Heart left ventricle (tissue), 16 donors: ENCODE measurements around the gene CD300LB. TPM values are rescaled to one million over a fixed set of nuclear protein-coding genes. Genes with fewer than 3 reads are reported as not detected.

Experiments used
- ATAC-seq, 4 donors: fragments of 200-7000 bp; cut with Tn5 transposase; one replicate each; pipeline ENCODE4 v1.9.1; 2020 to 2022; ENCODE audit warnings: moderate library complexity in 4 of 4, mild to moderate bottlenecking in 3 of 4, moderate number of reproducible peaks in 1 of 4
- DNase-seq, 5 donors: peaks; one replicate each; pipeline ENCODE4 v3.0.0-alpha.2; 2020
- H3K27ac ChIP-seq, 12 donors: fragments of 200-600 bp; sonication (generic) in 4 of 12; one replicate each; pipeline versions ENCODE4 v1.5.0 to v1.8.0; 2016 to 2022; ENCODE audit warnings: mild to moderate bottlenecking in 2 of 12
- H3K27me3 ChIP-seq, 9 donors: fragments of 200-600 bp; sonication (generic) in 2 of 9; one replicate each; pipeline versions ENCODE4 v1.5.1 to v1.8.0; 2016 to 2022; ENCODE audit warnings: mild to moderate bottlenecking in 3 of 9
- H3K36me3 ChIP-seq, 9 donors: fragments of 200-600 bp; sonication (generic) in 2 of 9; one replicate each; pipeline versions ENCODE4 v1.5.0 to v1.8.0; 2018 to 2022; ENCODE audit warnings: mild to moderate bottlenecking in 2 of 9
- H3K4me1 ChIP-seq, 12 donors: fragments of 200-600 bp; sonication (generic) in 4 of 12; one replicate each; pipeline versions ENCODE4 v1.5.0 to v1.8.0; 2016 to 2022; ENCODE audit warnings: mild to moderate bottlenecking in 3 of 12
- H3K4me3 ChIP-seq, 12 donors: fragments of 200-600 bp; sonication (generic) in 4 of 12; one replicate each; pipeline versions ENCODE4 v1.5.0 to v1.8.0; 2017 to 2022; ENCODE audit warnings: mild to moderate bottlenecking in 9 of 12, moderate library complexity in 4 of 12
- H3K9me3 ChIP-seq, 12 donors: fragments of 200-600 bp; sonication (generic) in 4 of 12; one replicate each; pipeline versions ENCODE4 v1.5.0 to v1.8.0; 2016 to 2022; ENCODE audit warnings: mild to moderate bottlenecking in 1 of 12
- CTCF ChIP-seq, 12 donors: fragments of 200-600 bp; sonication (generic) in 4 of 12; IDR thresholded peaks; one replicate each; pipeline versions ENCODE4 v1.5.0 to v1.8.0; 2018 to 2022; ENCODE audit warnings: antibody characterized with exemption in 12 of 12, mild to moderate bottlenecking in 5 of 12
- POLR2A ChIP-seq, 2 donors: fragments of 450-650 bp; IDR thresholded peaks; one replicate each; pipeline ENCODE4 v1.6.1; 2017; ENCODE audit warnings: antibody characterized with exemption in 2 of 2, mild to moderate bottlenecking in 2 of 2, moderate library complexity in 2 of 2
- WGBS, 4 donors: extraction: QIAGEN DNeasy Blood & Tissue Kit in 2 of 4; methylation state at CpG; one replicate each; pipeline versions ENCODE4 v1.1.5 to v1.1.7; 2013 to 2018; 5-methylcytosine and 5-hydroxymethylcytosine counted together
- intact Hi-C, 10 donors: fragments of 100-400 bp; cut with DNase I; formaldehyde crosslinking; loops; one replicate each; pipeline versions ENCODE4 v1.11.1 to v1.14.2; 2022
- polyA plus RNA-seq, 2 donors: library from polyadenylated mRNA; stranded (reverse); fragments of 200-250 nt; gene quantifications; one replicate each; pipeline ENCODE4 v1.2.3, GENCODE V29; 2013
- total RNA-seq, 9 donors: library from RNA; depleted of rRNA in 2 of 9; stranded (reverse); fragments of >200 nt in 2 of 9; fragmentation: NEBNext Ultra II Directional in 3 of 9; extraction: Animal tissue kit (Norgen Biotek cat#: 25700) in 3 of 9; gene quantifications; one replicate each; pipeline versions ENCODE4 v1.1.0 to v1.2.4, GENCODE V29; 2016 to 2023
- donor health status: ischemic (EF 13 %, LVEDD 7.1; RV severe dilation, severe dysfunction).
- donor health status: healthy with polysubstance abuse.
- donor health status: DM: no; HTN: yes; CAD: no.
- donor health status: DM: no; HTN: no; CAD: no.
- donor health status: ischemic (EF 25% LVEDD 6.9; RV normal size, moderate dysfunction).
- donor health status: ischemic (EF 25% LVEDD 5.7; RV mildly dilated, moderate dysfunction).
- donor health status: healthy.
- donor health status: DM: yes; HTN: yes; CAD: no.
- donor health status: ischemic (EF 35%, LVEDD 5.7; RV mildly dilated, moderate dysfunction).
- donor health status: nonischemic (EF 11% LVEDD 7.7; RV severe dilation, severe dysfunction).
- donor health status: DM: yes; HTN: yes; CAD: no.
- donor health status: PGD.
- donor health status: ischemic (EF 29% LVEDD 5.4; RV normal size, mild dysfunction).
- donor health status: nonischemic (EF 23%, LVEDD 6.1; RV moderate dilation, normal function).

The CD300LB gene
- total and polyA plus RNA-seq, 11 donors = 0.14 to 2.3 (median 0.26) TPM; not detected in 4

GRCh38 chr17:74480290-74480689 is 51.0 kb downstream of the CD300LB start:
- no peaks in the 10 kb centered on the region for H3K36me3 ChIP-seq
- ATAC-seq = no peak

DNA sequence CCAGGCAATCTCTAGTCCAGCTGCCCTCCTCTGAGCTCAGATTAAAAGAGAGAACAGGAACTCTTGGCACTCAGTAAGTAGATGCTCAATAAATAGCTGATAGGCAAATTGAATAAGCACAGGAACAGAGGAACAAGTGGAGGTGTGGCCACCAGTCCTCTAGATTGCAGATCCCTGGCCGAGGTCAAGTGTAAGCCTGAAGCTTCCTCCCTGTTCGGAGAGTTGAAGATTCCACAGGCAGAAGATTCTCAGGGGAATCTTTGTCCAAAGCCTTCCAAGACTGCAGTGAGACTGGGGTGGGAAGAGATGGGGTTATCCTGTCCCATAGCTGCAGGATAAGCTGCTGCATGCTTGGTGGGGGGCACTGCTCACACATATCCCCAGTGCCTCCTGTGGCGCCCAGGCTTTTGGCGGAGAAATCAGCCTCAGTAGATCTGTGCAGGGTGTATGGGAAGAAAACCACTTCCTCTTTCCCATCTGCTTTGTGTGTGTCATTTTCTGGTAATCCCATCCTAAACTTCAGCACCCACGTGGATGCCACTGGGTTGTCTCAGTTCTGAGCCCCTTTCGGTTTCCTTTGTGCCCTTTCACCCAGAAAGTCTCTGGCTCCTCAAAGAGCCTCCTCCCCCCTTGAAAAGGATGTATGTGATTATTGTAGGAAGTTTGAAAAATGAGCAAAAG is 52.7 kb downstream of the CD300LB start:
- intact Hi-C loops = no loop called here
- peaks cover 0 to 10% (median 0%) of the 10 kb centered on the region in 9 donors for H3K36me3 ChIP-seq
- no peak for TF ChIP-seq POLR2A (IDR thresholded peaks at IDR 0.05)
- no peak for TF ChIP-seq CTCF (IDR thresholded peaks at IDR 0.05)
- H3K27me3 ChIP-seq = peaks cover 0 to 11% (median 0%) of the 10 kb centered on the region in 9 donors
- WGBS, 4 donors = 36 to 51% (median 45%) methylated on average over 6 of the region's 6 CpGs
- peak in 3 of 4 donors; percentile 46 to 75 (median 66) for ATAC-seq
- H3K4me3 ChIP-seq = no peak overlapping the region
- H3K9me3 ChIP-seq = peaks cover 0 to 12% (median 2%) of the 10 kb centered on the region in 12 donors
- H3K27ac ChIP-seq = peak overlapping the region in 1 of 12 donors; percentile 89
- peaks cover 0 to 39% (median 0%) of the 10 kb centered on the region in 12 donors for H3K4me1 ChIP-seq
- DNase-seq = no peak

More at GRCh38 chr17:74480290-74480689, 51.0 kb downstream of the CD300LB start:
- Histone ChIP-seq H3K4me1 (peaks cover 0 to 34% (median 0%) of the 10 kb centered on the region in 12 donors), H3K27ac (no peak overlapping the region), H3K9me3 (peaks cover 0 to 11% (median 2%) of the 10 kb centered on the region in 12 donors), H3K4me3 (no peak overlapping the region), H3K27me3 (peaks cover 0 to 15% (median 5%) of the 10 kb centered on the region in 9 donors)
- TF ChIP-seq POLR2A (IDR thresholded peaks at IDR 0.05) (no peak), CTCF (IDR thresholded peaks at IDR 0.05) (no peak)
- intact Hi-C loops = no loop called here
- DNase-seq = no peak
- 70 to 78% (median 77%) methylated on average over 8 of the region's 8 CpGs for WGBS, 4 donors

GRCh38 chr17:74477411-74477810 is 53.9 kb downstream of the CD300LB start:
- peaks cover 0 to 12% (median 2%) of the 10 kb centered on the region in 12 donors for H3K9me3 ChIP-seq
- H3K4me3 ChIP-seq = no peak overlapping the region
- TF ChIP-seq POLR2A (IDR thresholded peaks at IDR 0.05) = no peak
- no peak for TF ChIP-seq CTCF (IDR thresholded peaks at IDR 0.05)
- ATAC-seq (no peak), DNase-seq (no peak)
- WGBS, 4 donors = 70 to 88% (median 83%) methylated on average over 4 of the region's 4 CpGs
- H3K4me1 ChIP-seq = peaks cover 0 to 39% (median 0%) of the 10 kb centered on the region in 12 donors
- H3K27ac ChIP-seq = peak overlapping the region in 1 of 12 donors; percentile 89
- peaks cover 0 to 18% (median 0%) of the 10 kb centered on the region in 9 donors for H3K36me3 ChIP-seq
- peaks cover 0 to 17% (median 0%) of the 10 kb centered on the region in 9 donors for H3K27me3 ChIP-seq
- intact Hi-C loops = no loop called here

DNA sequence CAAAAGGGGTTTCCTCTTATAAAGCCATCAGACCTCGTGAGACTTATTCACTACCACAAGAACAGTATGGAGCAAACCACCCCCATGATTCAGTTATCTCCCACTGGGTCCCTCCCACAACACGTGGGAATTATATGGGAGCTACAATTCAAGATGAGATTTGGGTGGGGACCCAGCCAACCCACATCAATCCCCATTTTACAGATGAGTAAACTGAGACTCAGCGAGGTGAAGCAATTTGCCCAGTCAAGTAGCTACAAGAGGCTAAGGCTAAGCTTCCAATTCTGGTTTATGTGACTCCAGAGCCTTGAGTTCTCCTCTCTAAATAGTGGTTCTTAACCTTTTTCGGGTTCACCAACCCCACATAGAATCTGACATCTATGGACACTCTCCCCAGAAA is 56.1 kb downstream of the CD300LB start:
- intact Hi-C loops = no loop called here
- DNase-seq (no peak), ATAC-seq (no peak)
- WGBS, 4 donors = 84 to 93% (median 87%) methylated on average over 4 of the region's 4 CpGs
- H3K27me3 ChIP-seq = peaks cover 0 to 25% (median 3%) of the 10 kb centered on the region in 9 donors
- peaks cover 0 to 39% (median 0%) of the 10 kb centered on the region in 12 donors for H3K4me1 ChIP-seq
- peaks cover 0 to 28% (median 0%) of the 10 kb centered on the region in 9 donors for H3K36me3 ChIP-seq
- H3K4me3 ChIP-seq = no peak overlapping the region
- no peak overlapping the region for H3K27ac ChIP-seq
- peaks cover 0 to 12% (median 2%) of the 10 kb centered on the region in 12 donors for H3K9me3 ChIP-seq
- TF ChIP-seq POLR2A (IDR thresholded peaks at IDR 0.05) (no peak), CTCF (IDR thresholded peaks at IDR 0.05) (no peak)
